Right lobe of liver (tissue), 6 donors: ENCODE measurements around the gene NDUFC2. TPM values are rescaled to one million over a fixed set of nuclear protein-coding genes. Genes with fewer than 3 reads are reported as not detected.
A peak's percentile ranks its signal among the peaks of the same experiment; 100 is the strongest.

ENCODE experiments used
- ATAC-seq, 4 donors: fragments of 200-7000 bp; cut with Tn5 transposase; one replicate each; pipeline ENCODE4 v1.9.1; 2020; ENCODE audit warnings: mild to moderate bottlenecking in 4 of 4, moderate library complexity in 4 of 4
- DNase-seq, 3 donors: peaks; one replicate each; pipeline ENCODE4 v3.0.0-alpha.2; 2020
- H3K27ac ChIP-seq, 3 donors: fragments of 200-600 bp; one replicate each; pipeline ENCODE4 v1.8.0; 2022
- H3K27me3 ChIP-seq, 2 donors: fragments of 200-600 bp; one replicate each; pipeline ENCODE4 v1.8.0; 2022
- H3K36me3 ChIP-seq, 4 donors: fragments of 200-600 bp; sonication (generic) in 1 of 4; one replicate each; pipeline versions ENCODE4 v1.5.1 to v1.8.0; 2017 to 2022; ENCODE audit warnings: control low read depth in 1 of 4
- H3K4me1 ChIP-seq, 4 donors: fragments of 200-600 bp; sonication (generic) in 1 of 4; one replicate each; pipeline versions ENCODE4 v1.5.1 to v1.8.0; 2017 to 2022; ENCODE audit warnings: control low read depth in 1 of 4
- H3K4me3 ChIP-seq, 3 donors: fragments of 200-600 bp; one replicate each; pipeline ENCODE4 v1.8.0; 2022
- H3K9me3 ChIP-seq, 4 donors: fragments of 200-600 bp; sonication (generic) in 1 of 4; one replicate each; pipeline versions ENCODE4 v1.5.1 to v1.8.0; 2017 to 2022; ENCODE audit warnings: control low read depth in 1 of 4
- POLR2A ChIP-seq: fragments of 450-650 bp; IDR thresholded peaks from one replicate; pipeline ENCODE4 v1.6.1; 2017; ENCODE audit warnings: antibody characterized with exemption, mild to moderate bottlenecking
- WGBS: methylation state at CpG from one replicate; pipeline ENCODE4 v1.1.6; 2018; ENCODE audit warnings: low coverage, low lambda C conversion rate; ENCODE audit not compliant: insufficient coverage; ENCODE audit errors: missing lambda C conversion rate; 5-methylcytosine and 5-hydroxymethylcytosine counted together
- intact Hi-C, 2 donors: fragments of 100-400 bp; cut with DNase I; formaldehyde crosslinking; loops; one replicate each; pipeline versions ENCODE4 v1.11.2 to v1.14.1; 2022
- total RNA-seq, 6 experiments: library from RNA; depleted of rRNA in 2 of 6; stranded (reverse); fragments of >200 nt in 2 of 6; fragmentation: NEBNext Ultra II Directional in 3 of 6; extraction: Animal tissue kit (Norgen Biotek cat#: 25700) in 3 of 6; gene quantifications; one replicate each; pipeline versions ENCODE4 v1.1.0 to v1.2.4, GENCODE V29; 2016 to 2023
- TF ChIP-seq, protein P1 (sequence below), 4 donors: fragments of 200-600 bp in 3 of 4; fragments of 450-650 bp in 1 of 4; IDR thresholded peaks; one replicate each; pipeline versions ENCODE4 v1.5.1 to v1.8.0; 2016 to 2022; ENCODE audit warnings: antibody characterized with exemption in 4 of 4, mild to moderate bottlenecking in 2 of 4
- donor health status: DM: no; HTN: yes; CAD: no.
- donor health status: DM: no; HTN: no; CAD: no.
- donor health status: DM: no; HTN: no; CAD: no.
- donor health status: DM: no; HTN: yes; CAD: no.
- donor health status: DM: no; HTN: yes; CAD: no.

Gene NDUFC2
- total RNA-seq, 6 experiments from 2014 or later = 105 to 265 (median 183) TPM

- peak; percentile 68 to 80 (median 73) for ATAC-seq
- peak; percentile 84 to 93 (median 93) for DNase-seq
- Histone ChIP-seq H3K36me3 (peaks cover 0 to 12% (median 4%) of the 10 kb centered on the region in 4 donors), H3K9me3 (no peaks in the 10 kb centered on the region), H3K4me3 (peak within 1 kb of the TSS; percentile 33 to 64 (median 56)), H3K27me3 (no peaks in the 10 kb centered on the region), H3K4me1 (peaks cover 0 to 37% (median 16%) of the 10 kb centered on the region in 4 donors), H3K27ac (peak within 1 kb of the TSS; percentile 12 to 72 (median 65))
- intact Hi-C loops = no loop called here
- no CpG with 5 or more reads among the region's 14 CpGs for WGBS
- TF ChIP-seq, protein P1, sequence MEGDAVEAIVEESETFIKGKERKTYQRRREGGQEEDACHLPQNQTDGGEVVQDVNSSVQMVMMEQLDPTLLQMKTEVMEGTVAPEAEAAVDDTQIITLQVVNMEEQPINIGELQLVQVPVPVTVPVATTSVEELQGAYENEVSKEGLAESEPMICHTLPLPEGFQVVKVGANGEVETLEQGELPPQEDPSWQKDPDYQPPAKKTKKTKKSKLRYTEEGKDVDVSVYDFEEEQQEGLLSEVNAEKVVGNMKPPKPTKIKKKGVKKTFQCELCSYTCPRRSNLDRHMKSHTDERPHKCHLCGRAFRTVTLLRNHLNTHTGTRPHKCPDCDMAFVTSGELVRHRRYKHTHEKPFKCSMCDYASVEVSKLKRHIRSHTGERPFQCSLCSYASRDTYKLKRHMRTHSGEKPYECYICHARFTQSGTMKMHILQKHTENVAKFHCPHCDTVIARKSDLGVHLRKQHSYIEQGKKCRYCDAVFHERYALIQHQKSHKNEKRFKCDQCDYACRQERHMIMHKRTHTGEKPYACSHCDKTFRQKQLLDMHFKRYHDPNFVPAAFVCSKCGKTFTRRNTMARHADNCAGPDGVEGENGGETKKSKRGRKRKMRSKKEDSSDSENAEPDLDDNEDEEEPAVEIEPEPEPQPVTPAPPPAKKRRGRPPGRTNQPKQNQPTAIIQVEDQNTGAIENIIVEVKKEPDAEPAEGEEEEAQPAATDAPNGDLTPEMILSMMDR (IDR thresholded peaks at IDR 0.05) = no peak
- TF ChIP-seq POLR2A = peak; percentile 17
Measured at GRCh38 chr11:78063440-78064181, 16.1 kb downstream of the NDUFC2 start, which contains the start of gene THRSP. Gene THRSP, plus strand, starts transcription at chr11:78063861. Its CDS starts 21 bp downstream, at chr11:78063882.

- H3K27ac ChIP-seq = peak overlapping the region in 2 of 3 donors; percentile 2 to 72
- H3K4me3 ChIP-seq = no peak overlapping the region
- intact Hi-C loops = no loop called here
- no peak for ATAC-seq
- no peaks in the 10 kb centered on the region for H3K9me3 ChIP-seq
- peaks cover 0 to 5% (median 2%) of the 10 kb centered on the region in 4 donors for H3K36me3 ChIP-seq
- TF ChIP-seq, protein P1 (IDR thresholded peaks at IDR 0.05) = no peak
- DNase-seq = no peak
- H3K4me1 ChIP-seq = peaks cover 0 to 42% (median 16%) of the 10 kb centered on the region in 4 donors
- no peaks in the 10 kb centered on the region for H3K27me3 ChIP-seq
- WGBS = 61% methylated on average over 2 of the region's 2 CpGs
Measured at GRCh38 chr11:78062671-78063070, 17.0 kb downstream of the NDUFC2 start.

- Histone ChIP-seq H3K27ac (peak overlapping the region; percentile 44 to 72 (median 66)), H3K36me3 (no peaks in the 10 kb centered on the region), H3K4me1 (peaks cover 0 to 49% (median 16%) of the 10 kb centered on the region in 4 donors), H3K27me3 (no peaks in the 10 kb centered on the region), H3K9me3 (no peaks in the 10 kb centered on the region), H3K4me3 (no peak overlapping the region)
- WGBS = 22% methylated on average over 3 of the region's 4 CpGs
- TF ChIP-seq, protein P1 (IDR thresholded peaks at IDR 0.05) = no peak
- no peak for TF ChIP-seq POLR2A
- peak in 1 of 3 donors; percentile 53 for DNase-seq
- intact Hi-C loops = no loop called here
- peak; percentile 2 to 9 (median 6) for ATAC-seq
Measured at GRCh38 chr11:78061921-78062311, 17.7 kb downstream of the NDUFC2 start.

- Histone ChIP-seq H3K4me1 (peaks cover 0 to 53% (median 16%) of the 10 kb centered on the region in 4 donors), H3K9me3 (no peaks in the 10 kb centered on the region), H3K4me3 (no peak overlapping the region), H3K27me3 (no peaks in the 10 kb centered on the region), H3K27ac (peak overlapping the region; percentile 44 to 72 (median 66)), H3K36me3 (no peaks in the 10 kb centered on the region)
- ATAC-seq (peak; percentile 74 to 86 (median 75)), DNase-seq (peak; percentile 81 to 94 (median 92))
- TF ChIP-seq POLR2A = no peak
- TF ChIP-seq, protein P1 (IDR thresholded peaks at IDR 0.05) = no peak
- WGBS = 22% methylated on average over 4 of the region's 4 CpGs
- intact Hi-C loops = no loop called here
Measured at GRCh38 chr11:78061088-78061920, 18.4 kb downstream of the NDUFC2 start.
